ENCODE results near the gene GDPD1. TPM values are rescaled to one million over a fixed set of nuclear protein-coding genes. Genes with fewer than 3 reads are reported as not detected.
A peak's percentile ranks its signal among the peaks of the same experiment; 100 is the strongest.

GDPD1 gene
- total and polyA plus RNA-seq, 9 of the 15 experiments (the other 6 are each of a cell fraction or from before 2014, with no cell fraction given) = 5.7 to 15.2 (median 9.3) TPM

- TF ChIP-seq HOMEZ (CRISPR knock-in tag; IDR thresholded peaks at IDR 0.05) (peak; percentile 87; the same call in 1 of the 2 replicates), ZNF79 (CRISPR knock-in tag; IDR thresholded peaks at IDR 0.05; ENCODE audit: low read depth) (peak; percentile 69; the same call in 1 of the 2 replicates), HDAC2 (IDR thresholded peaks at IDR 0.05) (peak; percentile 96), PTRF (tag; IDR thresholded peaks at IDR 0.05) (peak; percentile 92), SRF (CRISPR knock-in tag; IDR thresholded peaks at IDR 0.05) (peak in 1 of 2 experiments; percentile 72; a peak in 2 of 4 replicates), FOXK2 (conservative IDR thresholded peaks at IDR 0.05 in 1 of 2, IDR thresholded peaks at IDR 0.05 in 1 of 2; ENCODE audit: low read depth in 2 of 2) (peak; percentile 54 to 61; a peak in 2 of 4 replicates), FOXP4 (CRISPR knock-in tag; IDR thresholded peaks at IDR 0.05; ENCODE audit: borderline replicate concordance) (0 out of 2 replicates have a peak, but pooled peaks have one; percentile 71), LEF1 (IDR thresholded peaks at IDR 0.05) (peak; percentile 98), POLR2H (tag; IDR thresholded peaks at IDR 0.05; ENCODE audit: low read depth) (peak; percentile 40; the same call in 1 of the 2 replicates), CHAMP1 (IDR thresholded peaks at IDR 0.05) (peak; percentile 89), RBFOX2 (IDR thresholded peaks at IDR 0.05; ENCODE audit: low read depth, low read length) (peak; percentile 48), GMEB1 (CRISPR knock-in tag; IDR thresholded peaks at IDR 0.05) (peak; percentile 39; the same call in 1 of the 2 replicates), SMAD4 (CRISPR knock-in tag; conservative IDR thresholded peaks at IDR 0.05) (peak; percentile 95), ZNF398 (CRISPR knock-in tag; IDR thresholded peaks at IDR 0.05) (0 out of 2 replicates have a peak, but pooled peaks have one; percentile 34), NCOA1 (IDR thresholded peaks at IDR 0.05; ENCODE audit: low read depth) (peak; percentile 92), ZFP1 (CRISPR knock-in tag; IDR thresholded peaks at IDR 0.05) (peak; percentile 60; the same call in 1 of the 2 replicates)
These were observed 70.1 kb downstream of the GDPD1 start (continued) for GRCh38 chr17:59290302-59290998.

All from K562 (cell line).